NCI-H2227 (cell line): ENCODE data around the gene PPP1R14C.
"Not testable (repeated sequence)": the region's sequence is repeated elsewhere in the genome, so short reads cannot be mapped to it uniquely, and the experiment has no call there.

Experiments used
- DNase-seq: peaks from one replicate; lab custom pipeline; 2025; ENCODE audit not compliant: unreplicated experiment; lab: John Stamatoyannopoulos, UW

Gene PPP1R14C

GRCh38 chr6:150212778-150213177 is 69.9 kb downstream of the PPP1R14C start:
- DNase-seq: no peak

- DNase-seq: no peak
Measured at GRCh38 chr6:150213301-150213700, 70.5 kb downstream of the PPP1R14C start.

GRCh38 chr6:150214310-150214709 is 71.5 kb downstream of the PPP1R14C start:
- DNase-seq: no peak

GRCh38 chr6:150220634-150221551 is 78.0 kb downstream of the PPP1R14C start:
- DNase-seq: no peak

GRCh38 chr6:150224820-150225219 is 82.0 kb downstream of the PPP1R14C start:
- DNase-seq: no peak

- DNase-seq: no peak
Measured at GRCh38 chr6:150227281-150227680, 84.4 kb downstream of the PPP1R14C start.

- no peak for DNase-seq
Measured at GRCh38 chr6:150228072-150228733, 85.4 kb downstream of the PPP1R14C start.

GRCh38 chr6:150229436-150230163 is 86.8 kb downstream of the PPP1R14C start:
- DNase-seq: no peak

- DNase-seq: no peak
Measured at GRCh38 chr6:150230164-150230561, 87.3 kb downstream of the PPP1R14C start.

GRCh38 chr6:150230832-150231524 is 88.1 kb downstream of the PPP1R14C start:
- DNase-seq: no peak

GRCh38 chr6:150231525-150231850 is 88.6 kb downstream of the PPP1R14C start:
- no peak for DNase-seq

- no peak for DNase-seq
Measured at GRCh38 chr6:150233843-150234269, 91.0 kb downstream of the PPP1R14C start.

- no peak for DNase-seq
Measured at GRCh38 chr6:150235218-150235617, 92.4 kb downstream of the PPP1R14C start.

- no peak for DNase-seq
Measured at GRCh38 chr6:150236114-150236513, 93.3 kb downstream of the PPP1R14C start.

- DNase-seq: no peak
Measured at GRCh38 chr6:150236544-150236943, 93.7 kb downstream of the PPP1R14C start.

GRCh38 chr6:150237626-150238025 is 94.8 kb downstream of the PPP1R14C start:
- no peak for DNase-seq

- DNase-seq: no peak
Measured at GRCh38 chr6:150238336-150238741, 95.5 kb downstream of the PPP1R14C start.

GRCh38 chr6:150238846-150239407 is 96.1 kb downstream of the PPP1R14C start:
- DNase-seq: no peak

- DNase-seq: not testable (repeated sequence)
Measured at GRCh38 chr6:150241756-150242155, 98.9 kb downstream of the PPP1R14C start.

- no peak for DNase-seq
Measured at GRCh38 chr6:150243620-150244314, 100.9 kb downstream of the PPP1R14C start.
